ENCODE measurements around the gene DPYSL4.

- TF ChIP-seq POLR2A (IDR thresholded peaks at IDR 0.05) (no peak), CTCF (IDR thresholded peaks at IDR 0.05) (no peak), POLR2AphosphoS5 (IDR thresholded peaks at IDR 0.05) (no peak)
These were observed 36.0 kb upstream of the DPYSL4 start for GRCh38 chr10:132150777-132151176.

All from prostate gland (tissue), 2 donors.